ENCODE data around the gene LIX1L. TPM values are rescaled to one million over a fixed set of nuclear protein-coding genes. Genes with fewer than 3 reads are reported as not detected.

Gene LIX1L
- total and polyA plus RNA-seq, 2 donors (not counting 3 experiments of a cell fraction or from before 2014, with no cell fraction given): 54.9 to 56.4 TPM

DNA sequence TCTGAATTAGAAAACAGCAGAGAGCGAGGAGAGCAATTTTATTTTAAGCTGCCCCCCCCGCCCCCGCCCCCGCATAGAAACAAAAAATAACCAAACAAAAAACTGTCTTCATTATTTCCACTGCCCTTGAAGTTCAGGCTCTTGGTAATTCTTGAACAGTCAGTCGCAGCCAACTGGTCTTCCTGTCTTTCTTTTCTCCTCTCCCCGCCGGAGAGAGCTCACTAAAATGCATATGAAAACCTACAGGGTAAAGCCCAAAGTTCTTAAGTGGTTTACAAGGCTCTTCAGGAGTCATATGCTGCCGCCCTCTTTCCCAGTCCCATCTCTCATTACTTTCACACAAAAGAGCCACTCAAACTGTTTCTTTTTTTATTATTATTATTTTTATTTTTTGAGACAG is 71.0 kb downstream of the LIX1L start:
- Histone ChIP-seq H4K20me1 (replicated peaks; ENCODE audit: control insufficient read depth, extremely low read depth, insufficient read depth, low read length) (no peaks in the 10 kb centered on the region), H2AFZ (ENCODE audit: low read depth, low read length) (peak overlapping the region; percentile 49), H3K4me1 (ENCODE audit: control insufficient read depth, extremely low read depth, insufficient read depth, low read length) (peaks cover 33% of the 10 kb centered on the region), H3K79me2 (ENCODE audit: control insufficient read depth, insufficient read depth, low read length) (no peaks in the 10 kb centered on the region), H3K4me2 (ENCODE audit: insufficient read depth, low read length) (no peak overlapping the region), H3K9me1 (replicated peaks; ENCODE audit: control insufficient read depth, extremely low read depth, insufficient read depth, low read length) (no peaks in the 10 kb centered on the region), H3K36me3 (ENCODE audit: control insufficient read depth in 2 of 2, extremely low read depth in 1 of 2, insufficient read depth in 2 of 2, low read length in 2 of 2) (no peaks in the 10 kb centered on the region), H3K4me3 (replicated peaks in 1 of 3; ENCODE audit: insufficient read depth in 1 of 3, low read depth in 1 of 3, low read length in 3 of 3) (no peak overlapping the region), H3K27me3 (ENCODE audit: control insufficient read depth in 2 of 2, insufficient read depth in 2 of 2, low read length in 2 of 2) (no peaks in the 10 kb centered on the region), H3K9ac (replicated peaks; ENCODE audit: extremely low read depth, insufficient read depth, low read length) (no peak overlapping the region), H3K9me3 (replicated peaks; ENCODE audit: control insufficient read depth, insufficient read depth, low read length) (no peaks in the 10 kb centered on the region), H3K27ac (ENCODE audit: insufficient read depth, low read depth, low read length) (no peak overlapping the region)
- intact Hi-C loops (cut with micrococcal nuclease): no loop called here
- CTCF ChIA-PET: interaction anchor here (3.1 to 8.9 kb wide), 2 partner anchors 28 to 40 kb away, joined by 21 to 152 read pairs; partner anchors contain the start of genes NUDT17 and PIAS3
- dilution Hi-C loops (cut with MboI; ENCODE audit: extremely low pct_ligation_motif_present, low sequenced_read_pairs): no loop called here
- BruUV-seq (replicated peaks): no TSS peak
- no peak for TF ChIP-seq POLR2AphosphoS5 (IDR thresholded peaks at IDR 0.05; ENCODE audit: insufficient read depth, low read depth, low read length)
- no peak for TF ChIP-seq GATA2 (IDR thresholded peaks at IDR 0.05; ENCODE audit: insufficient read depth, insufficient read length, low read depth, low read length)
- no peak for TF ChIP-seq FOS (IDR thresholded peaks at IDR 0.05; ENCODE audit: borderline replicate concordance, insufficient read depth, low read length)
- TF ChIP-seq CTCF (IDR thresholded peaks at IDR 0.05; ENCODE audit: extremely low read depth in 1 of 2, insufficient read depth in 1 of 2, low read depth in 1 of 2, low read length in 2 of 2): no peak
- TF ChIP-seq EZH2 (IDR thresholded peaks at IDR 0.05; ENCODE audit: borderline replicate concordance, low read depth, low read length, severe bottlenecking): no peak
- no peak for TF ChIP-seq MYC (IDR thresholded peaks at IDR 0.05; ENCODE audit: low read depth, low read length)
- TF ChIP-seq JUN (IDR thresholded peaks at IDR 0.05; ENCODE audit: borderline replicate concordance, insufficient read depth, insufficient read length, low read depth): no peak
- TF ChIP-seq POLR2A (IDR thresholded peaks at IDR 0.05; ENCODE audit: low read depth, low read length): no peak
- TF ChIP-seq, protein P1, sequence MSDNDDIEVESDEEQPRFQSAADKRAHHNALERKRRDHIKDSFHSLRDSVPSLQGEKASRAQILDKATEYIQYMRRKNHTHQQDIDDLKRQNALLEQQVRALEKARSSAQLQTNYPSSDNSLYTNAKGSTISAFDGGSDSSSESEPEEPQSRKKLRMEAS (IDR thresholded peaks at IDR 0.05; ENCODE audit: insufficient read depth, insufficient read length): no peak
- DNase-seq (ENCODE audit: low read depth, low spot score) (peak; percentile 23), FAIRE-seq (no peak)
- POLR2A ChIA-PET: interaction anchor here (0.7 kb wide), 1 partner anchor 13 kb away, joined by 3 read pairs; no protein-coding TSS in a partner anchor
